Karpas-422 (cell line): ENCODE data around the gene KYAT1. TPM values are rescaled to one million over a fixed set of nuclear protein-coding genes. Genes with fewer than 3 reads are reported as not detected.

Source experiments
- DNase-seq: peaks from one replicate; pipeline ENCODE4 v3.0.0-alpha.2; 2015
- H2AFZ ChIP-seq: fragments of 200-600 bp; sonication (generic); 2 replicates; pipeline ENCODE4 v1.6.1; 2014; ENCODE audit warnings: antibody characterized with exemption, low read length, mixed read lengths
- H3K27ac ChIP-seq: fragments of 200-600 bp; sonication (generic); 2 replicates; pipeline ENCODE4 v1.5.1; 2014; ENCODE audit warnings: mild to moderate bottlenecking, low read length, moderate library complexity
- H3K27me3 ChIP-seq: fragments of 200-600 bp; sonication (generic); 2 replicates; pipeline ENCODE4 v1.6.1; 2014; ENCODE audit warnings: low read length, mixed read lengths
- H3K36me3 ChIP-seq: fragments of 200-600 bp; sonication (generic); 2 replicates; pipeline ENCODE4 v1.6.1; 2014; ENCODE audit warnings: low read length, mixed read lengths; ENCODE audit not compliant: insufficient read depth
- H3K4me1 ChIP-seq: fragments of 200-600 bp; sonication (generic); 2 replicates; pipeline ENCODE4 v1.6.1; 2014; ENCODE audit warnings: mild to moderate bottlenecking, low read length, mixed read lengths
- H3K4me2 ChIP-seq: fragments of 200-600 bp; sonication (generic); 2 replicates; pipeline ENCODE4 v1.6.1; 2014; ENCODE audit warnings: low read length, low read depth, mild to moderate bottlenecking; ENCODE audit not compliant: poor library complexity, severe bottlenecking
- H3K4me3 ChIP-seq: fragments of 200-600 bp; sonication (generic); 2 replicates; pipeline ENCODE4 v1.5.1; 2014; ENCODE audit warnings: mild to moderate bottlenecking, antibody characterized with exemption, low read length, mixed read lengths
- H3K79me2 ChIP-seq: fragments of 200-600 bp; sonication (generic); 2 replicates; pipeline ENCODE4 v1.6.1; 2014; ENCODE audit warnings: mild to moderate bottlenecking, low read length, mixed read lengths
- H3K9ac ChIP-seq: fragments of 200-600 bp; sonication (generic); 2 replicates; pipeline ENCODE4 v1.6.0; 2014; ENCODE audit warnings: low read length
- H3K9me2 ChIP-seq: fragments of 200-600 bp; sonication (generic), shearing (Covaris generic); replicated peaks from 2 replicates; pipeline ENCODE4 v1.6.0; 2014; ENCODE audit warnings: mild to moderate bottlenecking, low read length, moderate library complexity; ENCODE audit not compliant: insufficient read depth
- H3K9me3 ChIP-seq: fragments of 300-700, 200-600 bp; sonication (generic); 2 replicates; pipeline ENCODE4 v1.6.1; 2014; ENCODE audit warnings: low read length, mixed read lengths
- H4K20me1 ChIP-seq: fragments of 200-600 bp; sonication (generic); 2 replicates; pipeline ENCODE4 v1.6.1; 2014; ENCODE audit warnings: mild to moderate bottlenecking, antibody characterized with exemption, low read length, low read depth; ENCODE audit not compliant: insufficient read depth
- total RNA-seq: library from RNA; depleted of rRNA; stranded (reverse); fragments of >200 nt; shearing (Covaris generic); gene quantifications from 2 replicates; pipeline ENCODE4 v1.2.3, GENCODE V29; 2014; ENCODE audit warnings: low replicate concordance

The KYAT1 gene
- total RNA-seq, 1 experiment from 2014 or later: 26.8 TPM

GRCh38 chr9:128903079-128903461 lies 21.3 kb upstream of the KYAT1 start:
- Histone ChIP-seq H3K9ac (no peak overlapping the region), H4K20me1 (no peaks in the 10 kb centered on the region), H2AFZ (no peak overlapping the region), H3K4me2 (no peak overlapping the region), H3K27ac (no peak overlapping the region), H3K79me2 (peaks cover 3% of the 10 kb centered on the region; the same call in 1 of the 2 replicates), H3K9me2 (no peaks in the 10 kb centered on the region), H3K9me3 (no peaks in the 10 kb centered on the region), H3K4me3 (no peak overlapping the region), H3K36me3 (no peaks in the 10 kb centered on the region), H3K27me3 (no peaks in the 10 kb centered on the region), H3K4me1 (no peaks in the 10 kb centered on the region)
- DNase-seq: no peak

GRCh38 chr9:128902351-128903078 lies 20.8 kb upstream of the KYAT1 start:
- H3K79me2 ChIP-seq: peaks cover 3% of the 10 kb centered on the region; the same call in 1 of the 2 replicates
- H3K4me2 ChIP-seq: no peak overlapping the region
- H3K4me1 ChIP-seq: no peaks in the 10 kb centered on the region
- H3K9me3 ChIP-seq: no peaks in the 10 kb centered on the region
- H3K9me2 ChIP-seq: no peaks in the 10 kb centered on the region
- no peaks in the 10 kb centered on the region for H3K27me3 ChIP-seq
- H3K36me3 ChIP-seq: no peaks in the 10 kb centered on the region
- no peak overlapping the region for H2AFZ ChIP-seq
- H3K27ac ChIP-seq: no peak overlapping the region
- H3K9ac ChIP-seq: no peak overlapping the region
- no peak overlapping the region for H3K4me3 ChIP-seq
- no peaks in the 10 kb centered on the region for H4K20me1 ChIP-seq
- DNase-seq: no peak

GRCh38 chr9:128901822-128902221 lies 20.1 kb upstream of the KYAT1 start:
- H4K20me1 ChIP-seq: no peaks in the 10 kb centered on the region
- no peak overlapping the region for H3K9ac ChIP-seq
- no peak overlapping the region for H2AFZ ChIP-seq
- H3K4me1 ChIP-seq: no peaks in the 10 kb centered on the region
- no peak overlapping the region for H3K4me2 ChIP-seq
- no peak overlapping the region for H3K27ac ChIP-seq
- no peak overlapping the region for H3K4me3 ChIP-seq
- no peaks in the 10 kb centered on the region for H3K36me3 ChIP-seq
- peaks cover 3% of the 10 kb centered on the region; the same call in 1 of the 2 replicates for H3K79me2 ChIP-seq
- no peak for DNase-seq
- H3K27me3 ChIP-seq: no peaks in the 10 kb centered on the region
- no peaks in the 10 kb centered on the region for H3K9me3 ChIP-seq
- no peaks in the 10 kb centered on the region for H3K9me2 ChIP-seq

GRCh38 chr9:128901379-128901778 lies 19.6 kb upstream of the KYAT1 start:
- H3K4me1 ChIP-seq: peaks cover 1% of the 10 kb centered on the region; the same call in 1 of the 2 replicates

GRCh38 chr9:128899566-128900322 lies 18.0 kb upstream of the KYAT1 start:
- H4K20me1 ChIP-seq: no peaks in the 10 kb centered on the region
- DNase-seq: no peak
- H3K9me2 ChIP-seq: no peaks in the 10 kb centered on the region
- H2AFZ ChIP-seq: no peak overlapping the region
- H3K27ac ChIP-seq: no peak overlapping the region
- no peaks in the 10 kb centered on the region for H3K36me3 ChIP-seq
- no peak overlapping the region for H3K9ac ChIP-seq
- H3K9me3 ChIP-seq: no peaks in the 10 kb centered on the region
- H3K4me3 ChIP-seq: no peak overlapping the region
- H3K4me1 ChIP-seq: peaks cover 17% of the 10 kb centered on the region
- H3K4me2 ChIP-seq: no peak overlapping the region
- no peaks in the 10 kb centered on the region for H3K27me3 ChIP-seq
- peaks cover 3% of the 10 kb centered on the region; the same call in 1 of the 2 replicates for H3K79me2 ChIP-seq

More at GRCh38 chr9:128901379-128901778, 19.6 kb upstream of the KYAT1 start:
- Histone ChIP-seq H4K20me1 (no peaks in the 10 kb centered on the region), H3K9me2 (no peaks in the 10 kb centered on the region), H3K4me3 (no peak overlapping the region), H3K79me2 (peaks cover 3% of the 10 kb centered on the region; the same call in 1 of the 2 replicates), H2AFZ (no peak overlapping the region), H3K9me3 (no peaks in the 10 kb centered on the region), H3K27ac (no peak overlapping the region), H3K9ac (no peak overlapping the region), H3K27me3 (no peaks in the 10 kb centered on the region), H3K4me2 (no peak overlapping the region), H3K36me3 (no peaks in the 10 kb centered on the region)
- DNase-seq: no peak

- H3K9ac ChIP-seq: no peak overlapping the region
- no peak overlapping the region for H2AFZ ChIP-seq
- H3K79me2 ChIP-seq: peaks cover 3% of the 10 kb centered on the region; the same call in 1 of the 2 replicates
- H3K4me2 ChIP-seq: no peak overlapping the region
- no peaks in the 10 kb centered on the region for H3K9me3 ChIP-seq
- H3K36me3 ChIP-seq: no peaks in the 10 kb centered on the region
- no peak overlapping the region for H3K4me3 ChIP-seq
- no peaks in the 10 kb centered on the region for H3K27me3 ChIP-seq
- DNase-seq: no peak
- H4K20me1 ChIP-seq: no peaks in the 10 kb centered on the region
- H3K4me1 ChIP-seq: peaks cover 17% of the 10 kb centered on the region
- no peak overlapping the region for H3K27ac ChIP-seq
- H3K9me2 ChIP-seq: no peaks in the 10 kb centered on the region
Measured at GRCh38 chr9:128898845-128899565, 17.3 kb upstream of the KYAT1 start.

- no peak overlapping the region for H3K4me3 ChIP-seq
- H3K9ac ChIP-seq: no peak overlapping the region
Measured at GRCh38 chr9:128898382-128898781, 16.6 kb upstream of the KYAT1 start.

GRCh38 chr9:128895556-128895955 lies 13.8 kb upstream of the KYAT1 start:
- Histone ChIP-seq H3K36me3 (no peaks in the 10 kb centered on the region), H3K4me3 (no peak overlapping the region), H4K20me1 (no peaks in the 10 kb centered on the region), H3K27me3 (no peaks in the 10 kb centered on the region), H3K79me2 (peaks cover 6% of the 10 kb centered on the region; the same call in 1 of the 2 replicates), H3K27ac (no peak overlapping the region), H3K4me1 (peaks cover 17% of the 10 kb centered on the region), H2AFZ (no peak overlapping the region), H3K9ac (no peak overlapping the region), H3K9me3 (no peaks in the 10 kb centered on the region), H3K4me2 (no peak overlapping the region), H3K9me2 (no peaks in the 10 kb centered on the region)
- no peak for DNase-seq

More at GRCh38 chr9:128898382-128898781, 16.6 kb upstream of the KYAT1 start:
- H3K4me1 ChIP-seq: peaks cover 17% of the 10 kb centered on the region
- no peak overlapping the region for H2AFZ ChIP-seq
- no peak overlapping the region for H3K27ac ChIP-seq
- peaks cover 3% of the 10 kb centered on the region; the same call in 1 of the 2 replicates for H3K79me2 ChIP-seq
- H3K36me3 ChIP-seq: no peaks in the 10 kb centered on the region
- H3K9me3 ChIP-seq: no peaks in the 10 kb centered on the region
- DNase-seq: no peak
- no peaks in the 10 kb centered on the region for H3K9me2 ChIP-seq
- no peaks in the 10 kb centered on the region for H3K27me3 ChIP-seq
- no peak overlapping the region for H3K4me2 ChIP-seq
- H4K20me1 ChIP-seq: no peaks in the 10 kb centered on the region
